Naive thymus-derived CD8-positive, alpha-beta T cell (primary cell): Measurements from ENCODE around the gene CEACAM3. TPM values are rescaled to one million over a fixed set of nuclear protein-coding genes. Genes with fewer than 3 reads are reported as not detected.
"Not testable (repeated sequence)": the region's sequence is repeated elsewhere in the genome, so short reads cannot be mapped to it uniquely, and the experiment has no call there.

Experiments used
- ATAC-seq, 2 donors: fragments of 150-1000 bp; cut with Tn5 transposase in 1 of 2; sonication (Bioruptor Pico), chemical (Tn5 transposase) in 1 of 2; 1 replicate in 1 of 2; 2 replicates in 1 of 2; pipeline ENCODE4 v1.10.0; 2021; ENCODE audit warnings: mild to moderate bottlenecking in 2 of 2, moderate library complexity in 2 of 2
- POLR2A ChIA-PET: fragments of 350-600 bp; sonication (Branson Sonifier 250); formaldehyde crosslinking; loops from one replicate; lab custom pipeline; 2021; ENCODE audit warnings: antibody characterized with exemption; lab: Charles Lee
- DNase-seq, 10 donors: peaks; one replicate each; pipeline versions ENCODE4 v3.0.0 to v3.0.0-alpha.2; 2020 to 2022
- H3K27ac Mint-ChIP-seq, 10 donors: one replicate each; pipeline ENCODE4 v1.8.0; 2020 to 2022; ENCODE audit warnings: mild to moderate bottlenecking in 10 of 10, mixed read lengths in 10 of 10, moderate library complexity in 4 of 10, inconsistent platforms in 1 of 10
- H3K27me3 Mint-ChIP-seq, 5 donors: one replicate each; pipeline ENCODE4 v1.8.0; 2021 to 2022; ENCODE audit warnings: mixed read lengths in 5 of 5
- H3K36me3 Mint-ChIP-seq, 3 donors: one replicate each; pipeline ENCODE4 v1.8.0; 2020 to 2022; ENCODE audit warnings: mixed read lengths in 3 of 3, mild to moderate bottlenecking in 2 of 3, inconsistent platforms in 1 of 3
- H3K4me1 Mint-ChIP-seq, 4 donors: one replicate each; pipeline ENCODE4 v1.8.0; 2021 to 2022; ENCODE audit warnings: mixed read lengths in 4 of 4
- H3K4me3 Mint-ChIP-seq, 10 donors: one replicate each; pipeline ENCODE4 v1.8.0; 2020 to 2022; ENCODE audit warnings: mild to moderate bottlenecking in 10 of 10, mixed read lengths in 10 of 10, moderate library complexity in 6 of 10, inconsistent platforms in 1 of 10
- H3K9me3 Mint-ChIP-seq, 9 donors: one replicate each; pipeline ENCODE4 v1.8.0; 2020 to 2022; ENCODE audit warnings: mixed read lengths in 9 of 9, mild to moderate bottlenecking in 3 of 9, inconsistent platforms in 1 of 9, moderate library complexity in 1 of 9
- polyA plus RNA-seq, 3 donors: library from polyadenylated mRNA; unstranded; fragments of 300-500 nt; fragmentation: Illumina TruSeq; gene quantifications; one replicate each; pipeline ENCODE4 v1.2.3, GENCODE V29; 2021
- total RNA-seq, 8 experiments: library from RNA in 2 of 8; stranded (reverse) in 2 of 8; gene quantifications; one replicate each; pipeline ENCODE4 v1.2.3 and lab custom pipeline; 2021 to 2026

Gene CEACAM3
- total and polyA plus RNA-seq, 5 experiments from 2014 or later = not detected

- POLR2A ChIA-PET = interaction anchor here (0.6 to 1.0 kb wide), 4 partner anchors 18 to 348 kb away, joined by 3 to 4 read pairs (median 3); no protein-coding TSS in a partner anchor
- Mint-ChIP-seq H3K4me3 (peak overlapping the region; percentile 12 to 81 (median 58)), H3K9me3 (no peaks in the 10 kb centered on the region)
Observed at GRCh38 chr19:41774515-41774980, 21.8 kb upstream of the CEACAM3 start.

GRCh38 chr19:41776700-41777099, 19.7 kb upstream of the CEACAM3 start:
- Mint-ChIP-seq H3K4me3 (no peak overlapping the region), H3K9me3 (no peaks in the 10 kb centered on the region), H3K27me3 (peaks cover 46 to 93% (median 47%) of the 10 kb centered on the region in 5 donors), H3K36me3 (no peaks in the 10 kb centered on the region), H3K27ac (no peak overlapping the region), H3K4me1 (peaks cover 27 to 44% (median 34%) of the 10 kb centered on the region in 4 donors)
- POLR2A ChIA-PET = no interaction called here
- DNase-seq (no peak), ATAC-seq (no peak)

More at GRCh38 chr19:41774515-41774980, 21.8 kb upstream of the CEACAM3 start:
- Mint-ChIP-seq H3K4me1 (peaks cover 29 to 45% (median 36%) of the 10 kb centered on the region in 4 donors), H3K27me3 (peaks cover 40 to 84% (median 49%) of the 10 kb centered on the region in 5 donors), H3K36me3 (no peaks in the 10 kb centered on the region), H3K27ac (peak overlapping the region in 2 of 10 donors; percentile 26 to 71)
- peak; percentile 85 to 94 for ATAC-seq
- peak in 8 of 10 donors; percentile 36 to 79 (median 58) for DNase-seq

- no peak overlapping the region for H3K4me3 Mint-ChIP-seq
- H3K27ac Mint-ChIP-seq = no peak overlapping the region
- no peak for DNase-seq
- H3K4me1 Mint-ChIP-seq = peaks cover 13 to 23% (median 18%) of the 10 kb centered on the region in 4 donors
- peaks cover 37 to 84% (median 44%) of the 10 kb centered on the region in 5 donors for H3K27me3 Mint-ChIP-seq
- POLR2A ChIA-PET = no interaction called here
- H3K9me3 Mint-ChIP-seq = no peaks in the 10 kb centered on the region
- ATAC-seq = no peak
- H3K36me3 Mint-ChIP-seq = no peaks in the 10 kb centered on the region
Observed at GRCh38 chr19:41783612-41784011, 12.8 kb upstream of the CEACAM3 start.

DNA sequence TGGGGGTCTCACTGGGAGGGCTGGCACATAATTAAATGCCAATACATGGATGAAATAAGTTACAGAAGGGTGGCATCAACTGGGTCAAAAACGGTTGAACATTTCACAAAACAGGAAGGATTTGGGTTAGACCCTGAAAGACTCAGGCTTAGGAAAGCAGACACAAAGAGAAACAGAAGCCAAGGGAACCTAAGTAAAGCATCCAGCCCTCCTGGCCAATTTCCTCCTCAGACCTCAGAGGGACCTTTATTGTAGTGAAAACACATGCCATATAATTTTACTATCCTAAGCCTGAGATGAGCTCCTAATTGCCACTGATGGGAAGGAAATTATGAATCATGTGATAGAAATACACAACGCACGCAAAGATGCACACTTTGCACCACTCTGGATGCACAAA, 12.1 kb upstream of the CEACAM3 start:
- ATAC-seq (no peak), DNase-seq (no peak)
- H3K9me3 Mint-ChIP-seq = no peaks in the 10 kb centered on the region
- H3K36me3 Mint-ChIP-seq = no peaks in the 10 kb centered on the region
- peaks cover 36 to 89% (median 49%) of the 10 kb centered on the region in 5 donors for H3K27me3 Mint-ChIP-seq
- no peak overlapping the region for H3K27ac Mint-ChIP-seq
- peaks cover 13 to 23% (median 18%) of the 10 kb centered on the region in 4 donors for H3K4me1 Mint-ChIP-seq
- POLR2A ChIA-PET = interaction anchor here (1.2 kb wide), 1 partner anchor 31 kb away, joined by 5 read pairs; no protein-coding TSS in a partner anchor
- H3K4me3 Mint-ChIP-seq = peak overlapping the region in 3 of 10 donors; percentile 49 to 55 (median 51)

DNA sequence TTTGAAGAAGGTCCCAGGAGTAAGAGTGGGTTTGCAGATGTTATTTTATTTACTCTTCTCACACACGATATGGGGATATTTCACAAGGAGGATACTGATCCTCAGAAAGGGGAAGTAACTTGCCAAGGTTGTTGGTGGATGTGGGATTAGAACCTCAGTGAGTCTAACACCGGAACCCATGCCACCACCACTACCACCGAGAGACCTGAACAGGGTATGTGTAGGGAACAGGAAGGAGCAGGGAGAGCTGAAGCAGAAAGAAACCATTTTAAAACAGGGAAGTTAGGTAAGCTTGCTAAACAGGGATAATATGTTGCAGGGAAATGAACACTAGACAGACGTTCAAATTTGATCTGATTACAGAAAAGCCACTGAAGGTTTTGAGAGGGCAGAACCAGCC, 11.6 kb upstream of the CEACAM3 start:
- peak overlapping the region in 6 of 10 donors; percentile 12 to 55 (median 38) for H3K4me3 Mint-ChIP-seq
- no peaks in the 10 kb centered on the region for H3K36me3 Mint-ChIP-seq
- no peaks in the 10 kb centered on the region for H3K9me3 Mint-ChIP-seq
- peaks cover 34 to 89% (median 50%) of the 10 kb centered on the region in 5 donors for H3K27me3 Mint-ChIP-seq
- peak in 1 of 2 donors; percentile 23 for ATAC-seq
- peak overlapping the region in 1 of 10 donors; percentile 12 for H3K27ac Mint-ChIP-seq
- peak in 1 of 10 donors; percentile 12 for DNase-seq
- H3K4me1 Mint-ChIP-seq = peaks cover 13 to 23% (median 18%) of the 10 kb centered on the region in 4 donors
- POLR2A ChIA-PET = interaction anchor here (0.9 to 1.4 kb wide), 3 partner anchors 14 to 33 kb away, joined by 4 to 8 read pairs (median 5); no protein-coding TSS in a partner anchor

- Mint-ChIP-seq H3K27me3 (peaks cover 32 to 83% (median 41%) of the 10 kb centered on the region in 5 donors), H3K4me3 (peak overlapping the region in 5 of 10 donors; percentile 22 to 55 (median 49)), H3K9me3 (no peaks in the 10 kb centered on the region), H3K27ac (no peak overlapping the region), H3K4me1 (peaks cover 13 to 23% (median 18%) of the 10 kb centered on the region in 4 donors), H3K36me3 (no peaks in the 10 kb centered on the region)
- ATAC-seq (peak; percentile 97), DNase-seq (peak; percentile 54 to 85 (median 70))
- POLR2A ChIA-PET = interaction anchor here (0.7 to 1.4 kb wide), 4 partner anchors 15 to 366 kb away, joined by 4 to 8 read pairs (median 4); no protein-coding TSS in a partner anchor
Observed at GRCh38 chr19:41785653-41786052, 10.7 kb upstream of the CEACAM3 start.

DNA sequence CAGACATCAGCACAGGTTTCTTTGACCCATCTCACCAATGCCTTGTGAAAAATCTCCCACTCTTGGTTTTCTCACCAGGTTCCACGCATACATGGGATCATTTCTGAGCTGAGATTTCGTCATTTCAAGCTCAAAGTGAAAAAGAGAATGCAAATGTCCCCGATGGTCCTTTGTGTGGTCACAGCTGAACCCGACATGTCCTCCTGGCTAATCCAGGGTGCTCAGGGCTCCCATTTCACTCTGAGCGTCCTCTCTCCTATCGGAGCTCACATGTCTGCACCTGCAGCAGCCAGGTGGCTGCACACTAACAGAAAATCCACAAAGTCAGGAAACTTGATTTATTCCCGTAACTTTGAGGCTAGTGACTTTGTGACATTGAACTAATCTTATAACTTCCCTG, 9.3 kb upstream of the CEACAM3 start:
- Mint-ChIP-seq H3K4me1 (peaks cover 13 to 23% (median 18%) of the 10 kb centered on the region in 4 donors), H3K9me3 (no peaks in the 10 kb centered on the region), H3K27me3 (peaks cover 30 to 76% (median 39%) of the 10 kb centered on the region in 5 donors), H3K27ac (no peak overlapping the region), H3K4me3 (no peak overlapping the region), H3K36me3 (no peaks in the 10 kb centered on the region)
- ATAC-seq (no peak), DNase-seq (no peak)
- POLR2A ChIA-PET = interaction anchor here (1.1 kb wide), 1 partner anchor 34 kb away, joined by 3 read pairs; no protein-coding TSS in a partner anchor

GRCh38 chr19:41788518-41788917, 7.9 kb upstream of the CEACAM3 start:
- H3K36me3 Mint-ChIP-seq = not testable (repeated sequence)

GRCh38 chr19:41789053-41789452, 7.3 kb upstream of the CEACAM3 start:
- POLR2A ChIA-PET, H3K4me3 Mint-ChIP-seq, ATAC-seq, H3K9me3 Mint-ChIP-seq, H3K27ac Mint-ChIP-seq, H3K36me3 Mint-ChIP-seq, DNase-seq: not testable (repeated sequence)
- Mint-ChIP-seq H3K4me1 (peaks cover 17 to 24% (median 18%) of the 10 kb centered on the region in 4 donors), H3K27me3 (peaks cover 31 to 77% (median 44%) of the 10 kb centered on the region in 5 donors)

More at GRCh38 chr19:41788518-41788917, 7.9 kb upstream of the CEACAM3 start:
- peaks cover 17 to 24% (median 20%) of the 10 kb centered on the region in 4 donors for H3K4me1 Mint-ChIP-seq
- ATAC-seq, H3K4me3 Mint-ChIP-seq, H3K9me3 Mint-ChIP-seq, POLR2A ChIA-PET, H3K27ac Mint-ChIP-seq, DNase-seq: not testable (repeated sequence)
- H3K27me3 Mint-ChIP-seq = peaks cover 32 to 80% (median 45%) of the 10 kb centered on the region in 5 donors

- no peaks in the 10 kb centered on the region for H3K9me3 Mint-ChIP-seq
- H3K4me1 Mint-ChIP-seq = peaks cover 2 to 12% (median 5%) of the 10 kb centered on the region in 4 donors
- POLR2A ChIA-PET = no interaction called here
- H3K27ac Mint-ChIP-seq = peak overlapping the region in 1 of 10 donors; percentile 42
- no peaks in the 10 kb centered on the region for H3K36me3 Mint-ChIP-seq
- H3K27me3 Mint-ChIP-seq = peaks cover 19 to 64% (median 32%) of the 10 kb centered on the region in 5 donors
- ATAC-seq (peak; percentile 56 to 69), DNase-seq (peak in 9 of 10 donors; percentile 16 to 54 (median 37))
- H3K4me3 Mint-ChIP-seq = no peak overlapping the region
Observed at GRCh38 chr19:41792513-41793413, 3.6 kb upstream of the CEACAM3 start.

GRCh38 chr19:41793414-41793727, 3.0 kb upstream of the CEACAM3 start:
- Mint-ChIP-seq H3K4me3 (no peak overlapping the region), H3K4me1 (peaks cover 2 to 12% (median 5%) of the 10 kb centered on the region in 4 donors), H3K27ac (no peak overlapping the region), H3K9me3 (no peaks in the 10 kb centered on the region), H3K36me3 (no peaks in the 10 kb centered on the region), H3K27me3 (peaks cover 19 to 60% (median 31%) of the 10 kb centered on the region in 5 donors)
- ATAC-seq (no peak), DNase-seq (no peak)
- POLR2A ChIA-PET = no interaction called here

- peak; percentile 17 to 81 (median 59) for DNase-seq
- Mint-ChIP-seq H3K4me1 (peaks cover 2 to 12% (median 5%) of the 10 kb centered on the region in 4 donors), H3K27me3 (peaks cover 14 to 47% (median 25%) of the 10 kb centered on the region in 5 donors), H3K9me3 (no peaks in the 10 kb centered on the region), H3K4me3 (no peak overlapping the region), H3K27ac (no peak overlapping the region), H3K36me3 (no peaks in the 10 kb centered on the region)
- POLR2A ChIA-PET = no interaction called here
- peak; percentile 90 to 94 for ATAC-seq
Observed at GRCh38 chr19:41795031-41795461, 1.3 kb upstream of the CEACAM3 start.
